OCI-LY1 (cell line): ENCODE results near the gene RAB10.

ENCODE experiments used
- CTCF ChIP-seq: fragments of 200-600 bp; sonication (generic), shearing (Covaris generic); IDR thresholded peaks from 2 replicates; pipeline ENCODE4 v1.5.1; 2017; ENCODE audit warnings: mild to moderate bottlenecking, antibody characterized with exemption, low read length, moderate library complexity, mixed read lengths
- EZH2 ChIP-seq: fragments of 200-600 bp; sonication (generic), shearing (Covaris generic); IDR thresholded peaks from 2 replicates; pipeline ENCODE4 v1.8.0; 2017; ENCODE audit warnings: borderline replicate concordance, mixed run types, mild to moderate bottlenecking, antibody characterized with exemption, low read length, moderate library complexity, mixed read lengths

DNA sequence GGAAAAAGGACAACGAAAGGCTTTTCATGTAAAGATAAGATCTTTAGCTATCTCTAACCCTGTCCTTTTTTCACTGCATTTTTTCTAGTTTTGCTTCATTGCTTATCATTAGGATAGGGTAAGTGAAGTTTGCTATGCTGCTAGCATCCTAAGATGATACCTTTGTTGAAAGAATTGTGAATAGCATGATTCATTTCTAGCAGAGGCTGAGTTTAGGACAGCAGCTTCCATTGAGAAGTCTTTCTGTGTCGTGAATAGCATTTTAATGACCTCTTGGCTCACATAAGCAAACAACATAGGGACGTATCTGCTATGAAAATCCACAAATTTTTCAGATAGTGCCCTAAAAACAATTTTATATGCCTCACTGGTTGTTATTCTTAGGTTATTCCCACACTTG is 102.6 kb downstream of the RAB10 start:
- TF ChIP-seq EZH2 (no peak), CTCF (no peak)
